GM12878 (cell line): ENCODE measurements around the gene BEND7. TPM values are rescaled to one million over a fixed set of nuclear protein-coding genes. Genes with fewer than 3 reads are reported as not detected.

Experiments used
- ATAC-seq: fragments of 200-7000 bp; cut with Tn5 transposase; 3 replicates; pipeline ENCODE4 v1.9.1; 2020; ENCODE audit warnings: mild to moderate bottlenecking, moderate library complexity
- BruUV-seq: library from RNA; stranded (reverse); fragments of 400-500 nt; replicated peaks from 2 replicates; lab custom pipeline; 2021; lab: Mats Ljungman, UMichigan
- CTCF ChIA-PET: fragments of 300-600 bp; sonication (Branson Sonifier 250); formaldehyde crosslinking; extraction: SDS; loops from one replicate; lab custom pipeline; 2021; ENCODE audit warnings: inconsistent platforms; lab: Yijun Ruan, JAX
- POLR2A ChIA-PET: fragments of 350-600 bp; formaldehyde crosslinking; extraction: SDS; loops from one replicate; lab custom pipeline; 2021; ENCODE audit warnings: inconsistent platforms; lab: Charles Lee
- RAD21 ChIA-PET: fragments of 300-600 bp; sonication (Branson Sonifier 250); formaldehyde crosslinking; loops from one replicate; lab custom pipeline; 2023; ENCODE audit warnings: antibody characterized with exemption; ENCODE audit not compliant: unreplicated experiment; lab: Charles Lee
- SMC1A ChIA-PET: fragments of 300-600 bp; sonication (Branson Sonifier 250); formaldehyde crosslinking; loops from one replicate; lab custom pipeline; 2023; ENCODE audit not compliant: unreplicated experiment, uncharacterized antibody; lab: Charles Lee
- DNase-seq: peaks from one replicate; pipeline ENCODE4 v3.0.0-alpha.2; 2011; ENCODE audit warnings: low read depth, low spot score
- FAIRE-seq: peaks from 3 replicates; lab custom pipeline; 2011; peaks lifted over from hg19 to GRCh38; lab: Jason Lieb, UNC
- H2AFZ ChIP-seq: 2 replicates; pipeline ENCODE4 v1.6.0; 2011; ENCODE audit warnings: low read depth, low read length, control low read depth; ENCODE audit not compliant: control insufficient read depth
- H3K27ac ChIP-seq: 2 replicates; pipeline ENCODE4 v1.5.1; 2011; ENCODE audit warnings: control low read depth; ENCODE audit not compliant: control insufficient read depth, insufficient read depth
- H3K27me3 ChIP-seq, 2 experiments: replicated peaks in 1 of 2; 2 replicates each; pipeline versions ENCODE4 v1.6.0 to v1.6.1; 2011; ENCODE audit warnings: low read length in 1 of 2; ENCODE audit not compliant: control insufficient read depth in 2 of 2, insufficient read depth in 2 of 2
- H3K36me3 ChIP-seq, 2 experiments: 2 replicates each; pipeline ENCODE4 v1.5.1; 2011; ENCODE audit warnings: low read length in 1 of 2; ENCODE audit not compliant: control insufficient read depth in 2 of 2, insufficient read depth in 2 of 2
- H3K4me1 ChIP-seq: 2 replicates; pipeline ENCODE4 v1.6.1; 2011; ENCODE audit warnings: mild to moderate bottlenecking, low read length, moderate library complexity, mixed read lengths; ENCODE audit not compliant: control insufficient read depth, insufficient read depth
- H3K4me2 ChIP-seq: 2 replicates; pipeline ENCODE4 v1.6.0; 2011; ENCODE audit warnings: control low read depth; ENCODE audit not compliant: control insufficient read depth, insufficient read depth
- H3K4me3 ChIP-seq: fragments of 200-600 bp; sonication (generic); 2 replicates; pipeline ENCODE4 v1.5.1; 2016
- H3K79me2 ChIP-seq: 2 replicates; pipeline ENCODE4 v1.6.0; 2011; ENCODE audit warnings: low read length; ENCODE audit not compliant: control insufficient read depth, insufficient read depth
- H3K9ac ChIP-seq: 2 replicates; pipeline ENCODE4 v1.8.0; 2011; ENCODE audit warnings: low read length, control low read depth, mixed read lengths; ENCODE audit not compliant: control insufficient read depth, insufficient read depth
- H3K9me3 ChIP-seq: replicated peaks from 3 replicates; pipeline ENCODE4 v1.5.1; 2011; ENCODE audit warnings: mild to moderate bottlenecking, low read length; ENCODE audit not compliant: control insufficient read depth, insufficient read depth
- H4K20me1 ChIP-seq: 2 replicates; pipeline ENCODE4 v1.6.0; 2011; ENCODE audit not compliant: control insufficient read depth, insufficient read depth
- ESRRA ChIP-seq: IDR thresholded peaks from 2 replicates; pipeline ENCODE4 v1.6.1; 2012; ENCODE audit warnings: mild to moderate bottlenecking, low read length, improper control_type of control experiment
- FOS ChIP-seq: IDR thresholded peaks from 3 replicates; pipeline ENCODE4 v1.6.1; 2011; ENCODE audit warnings: borderline replicate concordance; ENCODE audit not compliant: insufficient read length; ENCODE audit errors: extremely low read depth
- NFIC ChIP-seq: IDR thresholded peaks from 2 replicates; pipeline ENCODE4 v1.6.1; 2012; ENCODE audit warnings: low read depth, mild to moderate bottlenecking, inconsistent platforms, low read length, moderate library complexity
- PBX3 ChIP-seq: IDR thresholded peaks from 2 replicates; pipeline ENCODE4 v1.6.1; 2011; ENCODE audit warnings: mild to moderate bottlenecking, low read depth, low read length, moderate library complexity; ENCODE audit not compliant: insufficient replicate concordance
- SUZ12 ChIP-seq: fragments of 200-600 bp; sonication (generic); IDR thresholded peaks from one replicate; pipeline ENCODE4 v1.6.1; 2018; ENCODE audit warnings: antibody characterized with exemption, mild to moderate bottlenecking; ENCODE audit not compliant: unreplicated experiment
- TCF3 ChIP-seq: IDR thresholded peaks from 2 replicates; pipeline ENCODE4 v1.6.1; 2012; ENCODE audit warnings: low read depth, mild to moderate bottlenecking, low read length, borderline replicate concordance; ENCODE audit not compliant: insufficient read depth
- ZBED1 ChIP-seq: IDR thresholded peaks from 2 replicates; pipeline ENCODE4 v1.6.1; 2016; ENCODE audit warnings: borderline replicate concordance
- ZBTB4 ChIP-seq: fragments of 450-650 bp; formaldehyde crosslinking; IDR thresholded peaks from 2 replicates; pipeline ENCODE4 v1.4.0; 2022; ENCODE audit warnings: mild to moderate bottlenecking, moderate library complexity
- WGBS: methylation state at CpG from one replicate; pipeline ENCODE4 v1.1.6; 2016; ENCODE audit warnings: low lambda C conversion rate; ENCODE audit not compliant: insufficient replicate concordance, insufficient coverage; ENCODE audit errors: missing lambda C conversion rate; 5-methylcytosine and 5-hydroxymethylcytosine counted together
- in situ Hi-C: fragments of 300-500 bp; cut with MboI; formaldehyde crosslinking; loops from 9 replicates; pipeline ENCODE4 v1.14.3; 2018; ENCODE audit warnings: mixed read lengths
- intact Hi-C: fragments of 100-400 bp; cut with micrococcal nuclease; formaldehyde crosslinking; loops from one replicate; pipeline ENCODE4 v1.14.2; 2022; ENCODE audit not compliant: unreplicated experiment
- polyA plus RNA-seq, 11 experiments: library from polyadenylated mRNA; depleted of rRNA in 4 of 11; unstranded in 6 of 11; stranded (reverse) in 5 of 11; fragments of >200 nt; fragmentation: Nextera tagmentation in 4 of 11; fragmentation: Illumina TruSeq in 1 of 11; extraction: Ambion mirVana in 4 of 11; extraction: Trizol in 1 of 11; gene quantifications; 1 replicate in 1 of 11; 2 replicates in 10 of 11; pipeline versions ENCODE4 v1.2.1 to v1.2.3, GENCODE V29; 2011 to 2016; ENCODE audit warnings: inconsistent platforms in 2 of 11, missing spikeins in 2 of 11, low read depth in 1 of 11
- total RNA-seq, 4 experiments: library from RNA; depleted of rRNA in 3 of 4; stranded (reverse); fragments of >200 nt in 3 of 4; fragmentation: Illumina TruSeq in 1 of 4; extraction: Trizol in 1 of 4; gene quantifications; 2 replicates each; pipeline versions ENCODE4 v1.2.1 to v1.2.3, GENCODE V29; 2013 to 2021
- TF ChIP-seq, protein P1 (sequence below): fragments of 450-650 bp; IDR thresholded peaks from 2 replicates; pipeline ENCODE4 v1.6.1; 2017; ENCODE audit warnings: mild to moderate bottlenecking, moderate library complexity

Gene BEND7
- total and polyA plus RNA-seq, 10 of the 15 experiments (the other 5 are each of a cell fraction or from before 2014, with no cell fraction given), result not detected

- in situ Hi-C loops, result no loop called here
- whole genome bisulfite sequencing, result 19% methylated on average over 5 of the region's 5 CpGs
- no peaks in the 10 kb centered on the region for H4K20me1 ChIP-seq
Measured at GRCh38 chr10:13511409-13511808, 17.4 kb downstream of the BEND7 start.

More at GRCh38 chr10:13511409-13511808, 17.4 kb downstream of the BEND7 start:
- Histone ChIP-seq H3K4me2 (no peak overlapping the region), H3K9ac (no peak overlapping the region), H3K27ac (no peak overlapping the region), H3K27me3 (no peaks in the 10 kb centered on the region; a peak in 1 of 4 replicates), H3K4me1 (no peaks in the 10 kb centered on the region), H3K79me2 (no peaks in the 10 kb centered on the region), H3K36me3 (no peaks in the 10 kb centered on the region), H3K9me3 (no peaks in the 10 kb centered on the region), H2AFZ (no peak overlapping the region), H3K4me3 (no peak overlapping the region)
- DNase-seq (no peak), ATAC-seq (no peak)
- POLR2A ChIA-PET, result no interaction called here
- CTCF ChIA-PET, result interaction anchor here (1.1 kb wide), 1 partner anchor 16 kb away, joined by 3 read pairs; no protein-coding TSS in a partner anchor
- SMC1A ChIA-PET, result no interaction called here
- RAD21 ChIA-PET, result no interaction called here
- intact Hi-C loops, result no loop called here
- BruUV-seq, result no TSS peak
- no peak for TF ChIP-seq ZBED1
- TF ChIP-seq TCF3, result no peak
- TF ChIP-seq FOS, result no peak
- no peak for TF ChIP-seq NFIC
- no peak for TF ChIP-seq ZBTB4
- no peak for TF ChIP-seq SUZ12
- no peak for TF ChIP-seq ESRRA
- TF ChIP-seq PBX3, result no peak
- TF ChIP-seq, protein P1, sequence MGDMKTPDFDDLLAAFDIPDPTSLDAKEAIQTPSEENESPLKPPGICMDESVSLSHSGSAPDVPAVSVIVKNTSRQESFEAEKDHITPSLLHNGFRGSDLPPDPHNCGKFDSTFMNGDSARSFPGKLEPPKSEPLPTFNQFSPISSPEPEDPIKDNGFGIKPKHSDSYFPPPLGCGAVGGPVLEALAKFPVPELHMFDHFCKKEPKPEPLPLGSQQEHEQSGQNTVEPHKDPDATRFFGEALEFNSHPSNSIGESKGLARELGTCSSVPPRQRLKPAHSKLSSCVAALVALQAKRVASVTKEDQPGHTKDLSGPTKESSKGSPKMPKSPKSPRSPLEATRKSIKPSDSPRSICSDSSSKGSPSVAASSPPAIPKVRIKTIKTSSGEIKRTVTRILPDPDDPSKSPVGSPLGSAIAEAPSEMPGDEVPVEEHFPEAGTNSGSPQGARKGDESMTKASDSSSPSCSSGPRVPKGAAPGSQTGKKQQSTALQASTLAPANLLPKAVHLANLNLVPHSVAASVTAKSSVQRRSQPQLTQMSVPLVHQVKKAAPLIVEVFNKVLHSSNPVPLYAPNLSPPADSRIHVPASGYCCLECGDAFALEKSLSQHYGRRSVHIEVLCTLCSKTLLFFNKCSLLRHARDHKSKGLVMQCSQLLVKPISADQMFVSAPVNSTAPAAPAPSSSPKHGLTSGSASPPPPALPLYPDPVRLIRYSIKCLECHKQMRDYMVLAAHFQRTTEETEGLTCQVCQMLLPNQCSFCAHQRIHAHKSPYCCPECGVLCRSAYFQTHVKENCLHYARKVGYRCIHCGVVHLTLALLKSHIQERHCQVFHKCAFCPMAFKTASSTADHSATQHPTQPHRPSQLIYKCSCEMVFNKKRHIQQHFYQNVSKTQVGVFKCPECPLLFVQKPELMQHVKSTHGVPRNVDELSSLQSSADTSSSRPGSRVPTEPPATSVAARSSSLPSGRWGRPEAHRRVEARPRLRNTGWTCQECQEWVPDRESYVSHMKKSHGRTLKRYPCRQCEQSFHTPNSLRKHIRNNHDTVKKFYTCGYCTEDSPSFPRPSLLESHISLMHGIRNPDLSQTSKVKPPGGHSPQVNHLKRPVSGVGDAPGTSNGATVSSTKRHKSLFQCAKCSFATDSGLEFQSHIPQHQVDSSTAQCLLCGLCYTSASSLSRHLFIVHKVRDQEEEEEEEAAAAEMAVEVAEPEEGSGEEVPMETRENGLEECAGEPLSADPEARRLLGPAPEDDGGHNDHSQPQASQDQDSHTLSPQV, result no peak
- TF ChIP-seq, all 136 proteins: peak for 0
- no peak for FAIRE-seq
